GM12892 (cell line): Measurements from ENCODE around the gene GAGE10.
"Not testable (repeated sequence)": the region's sequence is repeated elsewhere in the genome, so short reads cannot be mapped to it uniquely, and the experiment has no call there.

Experiments
- DNase-seq: peaks from one replicate; pipeline ENCODE4 v3.0.0; 2011; ENCODE audit not compliant: insufficient read length
- FAIRE-seq: peaks from 2 replicates; lab custom pipeline; 2011; peaks lifted over from hg19 to GRCh38; lab: Jason Lieb, UNC
- POLR2A ChIP-seq: IDR thresholded peaks from 2 replicates; pipeline ENCODE4 v1.6.1; 2011; ENCODE audit warnings: low read depth, low read length, control low read depth
- POLR2AphosphoS5 ChIP-seq: IDR thresholded peaks from 2 replicates; pipeline ENCODE4 v1.6.1; 2011; ENCODE audit warnings: low read depth, low read length, control low read depth
- TAF1 ChIP-seq: IDR thresholded peaks from 2 replicates; pipeline ENCODE4 v1.6.1; 2011; ENCODE audit warnings: low read depth, mild to moderate bottlenecking, control low read depth, low read length, borderline replicate concordance

The GAGE10 gene

GRCh38 chrX:49308604-49309269 is 5.3 kb downstream of the GAGE10 start:
- TF ChIP-seq POLR2AphosphoS5 (no peak), POLR2A (no peak), TAF1 (no peak)
- no peak for FAIRE-seq
- no peak for DNase-seq

DNA sequence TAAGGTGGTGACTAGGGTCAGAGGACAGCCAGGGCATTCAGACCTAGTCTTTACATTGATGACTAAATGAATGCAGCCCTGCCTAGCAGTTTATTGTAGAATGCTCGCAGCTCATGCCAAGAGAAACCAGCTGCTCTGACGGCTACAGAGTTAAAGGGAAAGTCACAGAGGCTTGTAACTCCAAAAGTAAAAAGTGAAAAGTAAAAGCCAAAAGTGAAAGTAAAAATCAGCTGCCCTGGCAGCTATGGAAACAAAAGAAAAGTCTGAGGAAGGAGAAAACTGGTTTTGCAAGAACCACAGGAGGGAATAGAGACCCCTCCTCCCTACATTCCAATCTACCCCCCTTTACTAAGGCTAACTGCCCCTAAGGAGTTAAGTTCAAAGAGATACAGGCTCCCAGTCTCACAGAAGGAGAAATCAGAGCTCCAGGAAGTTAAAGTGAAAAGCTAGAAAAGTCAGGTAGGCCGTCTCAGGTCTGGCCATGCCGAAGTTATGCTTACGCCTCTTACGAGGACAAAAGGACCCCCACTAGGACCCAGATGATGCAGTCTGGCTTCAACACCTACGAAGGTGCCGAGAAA is 6.0 kb downstream of the GAGE10 start:
- FAIRE-seq (peak; percentile 86), DNase-seq (no peak)
- TF ChIP-seq POLR2AphosphoS5 (no peak), POLR2A (no peak), TAF1 (no peak)

GRCh38 chrX:49310371-49310770 is 6.9 kb downstream of the GAGE10 start:
- TF ChIP-seq POLR2A: no peak
- TF ChIP-seq TAF1: no peak
- no peak for TF ChIP-seq POLR2AphosphoS5
- FAIRE-seq (no peak), DNase-seq (no peak)

- TF ChIP-seq TAF1: no peak
- TF ChIP-seq POLR2A: no peak
- no peak for TF ChIP-seq POLR2AphosphoS5
- FAIRE-seq (no peak), DNase-seq (no peak)
Measured at GRCh38 chrX:49312176-49312575, 8.7 kb downstream of the GAGE10 start.

DNA sequence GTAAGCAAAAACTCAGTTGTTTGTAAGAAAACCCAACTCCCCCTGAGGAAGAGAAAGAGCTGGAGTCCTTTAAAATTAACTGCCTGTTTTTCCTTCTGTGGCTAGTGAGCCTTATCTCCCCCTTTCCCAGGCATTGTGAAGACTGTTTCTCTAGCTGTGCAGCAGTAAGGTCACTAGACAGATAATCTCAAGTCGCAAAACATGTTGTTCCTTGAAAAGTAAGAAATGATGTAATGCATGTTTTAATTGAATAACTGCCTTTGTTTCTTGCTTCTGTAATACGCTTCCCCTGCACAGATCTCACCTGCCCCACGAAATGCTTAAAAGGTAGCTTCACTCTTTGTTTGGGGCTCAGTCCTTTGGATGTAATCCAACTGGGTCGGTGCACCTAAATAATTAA is 12.6 kb downstream of the GAGE10 start:
- TF ChIP-seq POLR2A (no peak), POLR2AphosphoS5 (no peak), TAF1 (no peak)
- DNase-seq: no peak
- no peak for FAIRE-seq

DNA sequence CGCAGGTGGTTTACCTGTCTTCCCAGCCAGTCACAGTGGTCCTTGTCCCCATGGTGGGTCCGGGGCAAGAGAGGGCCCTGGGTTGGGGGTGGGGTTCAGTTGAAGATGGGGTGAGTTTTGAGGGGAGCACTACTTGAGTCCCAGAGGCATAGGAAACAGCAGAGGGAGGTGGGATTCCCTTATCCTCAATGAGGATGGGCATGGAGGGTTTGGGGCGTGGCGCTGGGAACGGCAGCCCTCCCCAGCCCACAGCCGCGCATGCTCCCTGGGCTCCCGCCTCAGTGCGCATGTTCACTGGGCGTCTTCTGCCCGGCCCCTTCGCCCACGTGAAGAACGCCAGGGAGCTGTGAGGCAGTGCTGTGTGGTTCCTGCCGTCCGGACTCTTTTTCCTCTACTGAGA is 18.3 kb downstream of the GAGE10 start, which contains the start of gene GAGE12J:
GAGE12J (plus strand) TSS at position 301 of the 400 bp plus-strand sequence. CDS start 1,157 bp downstream, outside the sequence.
- not testable (repeated sequence) for FAIRE-seq, DNase-seq

GRCh38 chrX:49322266-49322665 is 18.8 kb downstream of the GAGE10 start:
- FAIRE-seq: not testable (repeated sequence)

DNA sequence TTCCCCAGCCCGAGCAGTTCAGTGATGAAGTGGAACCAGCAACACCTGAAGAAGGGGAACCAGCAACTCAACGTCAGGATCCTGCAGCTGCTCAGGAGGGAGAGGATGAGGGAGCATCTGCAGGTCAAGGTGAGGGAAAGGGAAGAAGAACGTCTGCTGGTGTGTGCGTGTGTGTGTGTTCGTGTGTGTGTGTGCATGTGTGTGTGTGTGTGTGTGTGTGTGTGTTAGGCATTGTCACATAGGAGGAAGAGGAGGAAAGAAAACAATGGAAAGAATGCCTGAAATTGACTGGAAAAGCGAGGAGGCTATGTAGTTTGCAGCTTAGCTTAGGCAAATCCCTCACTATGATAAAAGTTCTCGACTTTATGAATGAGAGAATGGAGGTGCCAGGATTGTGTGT is 20.3 kb downstream of the GAGE10 start:
- FAIRE-seq, DNase-seq: not testable (repeated sequence)

More at GRCh38 chrX:49322266-49322665, 18.8 kb downstream of the GAGE10 start:
- DNase-seq: not testable (repeated sequence)

GRCh38 chrX:49330421-49330820 is 27.0 kb downstream of the GAGE10 start:
- FAIRE-seq, DNase-seq: not testable (repeated sequence)

DNA sequence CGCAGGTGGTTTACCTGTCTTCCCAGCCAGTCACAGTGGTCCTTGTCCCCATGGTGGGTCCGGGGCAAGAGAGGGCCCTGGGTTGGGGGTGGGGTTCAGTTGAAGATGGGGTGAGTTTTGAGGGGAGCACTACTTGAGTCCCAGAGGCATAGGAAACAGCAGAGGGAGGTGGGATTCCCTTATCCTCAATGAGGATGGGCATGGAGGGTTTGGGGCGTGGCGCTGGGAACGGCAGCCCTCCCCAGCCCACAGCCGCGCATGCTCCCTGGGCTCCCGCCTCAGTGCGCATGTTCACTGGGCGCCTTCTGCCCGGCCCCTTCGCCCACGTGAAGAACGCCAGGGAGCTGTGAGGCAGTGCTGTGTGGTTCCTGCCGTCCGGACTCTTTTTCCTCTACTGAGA is 27.8 kb downstream of the GAGE10 start, which contains the start of gene GAGE13:
GAGE13 (plus strand) TSS at position 301 of the 400 bp plus-strand sequence. CDS start 1,156 bp downstream, outside the sequence.
- FAIRE-seq, DNase-seq: not testable (repeated sequence)

- not testable (repeated sequence) for DNase-seq, FAIRE-seq
Measured at GRCh38 chrX:49331841-49332240, 28.4 kb downstream of the GAGE10 start.

GRCh38 chrX:49341449-49341848 is 38.0 kb downstream of the GAGE10 start:
- FAIRE-seq, DNase-seq: not testable (repeated sequence)

GRCh38 chrX:49344496-49345175 is 41.2 kb downstream of the GAGE10 start:
- FAIRE-seq, DNase-seq: not testable (repeated sequence)

DNA sequence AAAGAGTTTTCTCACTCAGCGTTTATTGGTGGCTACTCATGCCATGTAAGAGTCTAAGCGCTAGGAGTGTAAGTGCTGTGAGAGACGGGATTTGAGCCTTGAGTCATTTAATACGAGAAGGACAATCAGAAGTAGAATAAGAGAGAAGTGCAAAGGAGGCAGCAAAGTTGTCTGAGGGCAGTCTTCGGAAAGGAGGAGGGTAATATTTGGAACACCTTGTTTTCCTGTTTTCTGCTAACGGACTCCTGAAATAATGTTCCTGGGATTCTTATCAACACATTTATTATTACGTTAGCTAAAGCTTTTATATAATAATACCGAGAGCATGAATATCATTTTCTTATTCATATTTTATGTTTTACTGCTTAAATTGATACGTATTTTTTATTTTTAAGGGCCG is 42.0 kb downstream of the GAGE10 start:
- FAIRE-seq: not testable (repeated sequence)

DNA sequence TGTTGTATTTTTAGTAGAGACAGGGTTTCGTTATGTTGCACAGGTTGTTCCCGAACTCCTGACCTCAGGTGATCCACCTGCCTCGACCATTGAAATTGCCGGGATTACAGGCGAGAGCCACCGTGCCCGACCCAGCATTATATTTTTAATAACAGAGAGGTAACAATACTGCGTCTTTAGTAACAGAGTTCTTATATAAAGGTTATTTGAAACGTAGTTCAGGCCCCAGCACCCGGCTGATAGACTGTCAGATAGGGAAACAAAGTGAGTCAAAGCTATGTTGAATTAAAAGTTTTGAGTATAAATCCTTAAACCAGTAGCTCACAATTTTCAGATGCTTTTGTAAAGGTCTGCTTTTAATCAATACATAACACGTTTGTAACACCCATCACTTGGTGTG is 42.7 kb downstream of the GAGE10 start:
- not testable (repeated sequence) for FAIRE-seq, DNase-seq

More for the DNA sequence above, 42.0 kb downstream of the GAGE10 start:
- DNase-seq: not testable (repeated sequence)
